A673 (cell line): ENCODE measurements around the gene SNX32. TPM values are rescaled to one million over a fixed set of nuclear protein-coding genes. Genes with fewer than 3 reads are reported as not detected.

ENCODE experiments used
- BruUV-seq: library from RNA; stranded (reverse); fragments of 400-500 nt; replicated peaks from 2 replicates; lab custom pipeline; 2021; lab: Mats Ljungman, UMichigan
- CTCF ChIA-PET: fragments of 300-600 bp; sonication (Branson Sonifier 250); formaldehyde crosslinking; loops from one replicate; lab custom pipeline; 2022; ENCODE audit warnings: antibody characterized with exemption; lab: Charles Lee
- POLR2A ChIA-PET: fragments of 300-600 bp; sonication (Branson Sonifier 250); formaldehyde crosslinking; loops from one replicate; lab custom pipeline; 2022; ENCODE audit warnings: antibody characterized with exemption; ENCODE audit not compliant: low non-redundant PET; lab: Charles Lee
- DNase-seq: peaks from one replicate; pipeline ENCODE4 v3.0.0-alpha.2; 2015; ENCODE audit warnings: low spot score
- H3K27ac ChIP-seq: fragments of 200-600 bp; sonication (generic); 2 replicates; pipeline ENCODE4 v1.5.1; 2016; ENCODE audit warnings: mixed run types, low read depth, mild to moderate bottlenecking, mixed read lengths, antibody characterized with exemption, low read length; ENCODE audit not compliant: poor library complexity, severe bottlenecking
- H3K27me3 ChIP-seq: fragments of 200-600 bp; sonication (generic); replicated peaks from 2 replicates; pipeline ENCODE4 v1.6.1; 2017; ENCODE audit warnings: mixed run types, low read depth, mild to moderate bottlenecking, mixed read lengths, antibody characterized with exemption, low read length; ENCODE audit not compliant: insufficient read depth, poor library complexity
- H3K36me3 ChIP-seq: fragments of 200-600 bp; sonication (generic); 2 replicates; pipeline ENCODE4 v1.6.1; 2016; ENCODE audit warnings: mixed run types, mild to moderate bottlenecking, mixed read lengths, antibody characterized with exemption, low read length; ENCODE audit not compliant: insufficient read depth, poor library complexity, severe bottlenecking
- H3K4me1 ChIP-seq: fragments of 200-600 bp; sonication (generic); 2 replicates; pipeline ENCODE4 v1.6.1; 2017; ENCODE audit warnings: mixed run types, mild to moderate bottlenecking, mixed read lengths, antibody characterized with exemption, low read length; ENCODE audit not compliant: insufficient read depth, poor library complexity, severe bottlenecking
- H3K4me3 ChIP-seq: fragments of 200-600 bp; sonication (generic); 2 replicates; pipeline ENCODE4 v1.5.1; 2016; ENCODE audit warnings: low read depth, mixed run types, mild to moderate bottlenecking, mixed read lengths, low read length; ENCODE audit not compliant: poor library complexity, severe bottlenecking
- H3K9me3 ChIP-seq: fragments of 200-600 bp; sonication (generic); 2 replicates; pipeline ENCODE4 v1.6.1; 2016; ENCODE audit warnings: mixed run types, low read depth, mild to moderate bottlenecking, mixed read lengths, antibody characterized with exemption, low read length; ENCODE audit not compliant: poor library complexity, severe bottlenecking
- EZH2 ChIP-seq: fragments of 200-600 bp; sonication (generic); IDR thresholded peaks from 2 replicates; pipeline ENCODE4 v1.6.1; 2017; ENCODE audit warnings: borderline replicate concordance, low read depth, mild to moderate bottlenecking, mixed read lengths, antibody characterized with exemption, low read length; ENCODE audit not compliant: poor library complexity, severe bottlenecking
- intact Hi-C: fragments of 100-400 bp; cut with micrococcal nuclease; formaldehyde crosslinking; loops from one replicate; pipeline ENCODE4 v1.10.0; 2022; ENCODE audit not compliant: unreplicated experiment
- total RNA-seq: library from RNA; stranded (reverse); gene quantifications from 2 replicates; pipeline ENCODE4 v1.2.3, GENCODE V29; 2021
- TF ChIP-seq, protein P1 (sequence below): fragments of 300-800, 200-600 bp; sonication (generic); conservative IDR thresholded peaks from 2 replicates; pipeline ENCODE4 v1.5.1; 2017; ENCODE audit warnings: low read depth, mild to moderate bottlenecking, antibody characterized with exemption, low read length, moderate library complexity, mixed read lengths

Gene SNX32
- total RNA-seq, 1 experiment from 2014 or later, result 2.1 TPM

DNA sequence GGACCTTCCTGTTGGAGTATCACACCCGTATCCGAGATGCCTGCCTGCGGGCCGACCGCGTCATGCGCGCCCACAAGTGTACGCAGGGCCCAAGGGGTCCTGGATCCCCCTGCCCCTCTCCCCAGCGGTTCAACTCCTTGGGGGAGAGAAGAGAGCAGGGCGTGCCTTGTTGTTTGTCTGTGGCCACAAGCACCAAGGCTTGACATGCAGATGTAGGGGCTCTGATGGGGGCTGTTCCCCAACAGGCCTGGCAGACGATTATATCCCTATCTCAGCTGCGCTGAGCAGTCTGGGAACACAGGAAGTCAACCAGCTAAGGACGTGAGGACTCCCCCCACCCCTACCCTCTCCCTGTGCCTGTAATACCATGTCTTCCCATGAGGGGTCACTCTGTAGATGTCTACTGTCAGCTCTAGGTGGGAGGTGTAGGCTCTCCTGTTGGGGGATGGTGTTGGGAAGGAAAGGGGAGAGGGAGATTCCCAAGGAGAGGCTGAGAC, 17.4 kb downstream of the SNX32 start:
- Histone ChIP-seq H3K4me1 (peaks cover 2% of the 10 kb centered on the region), H3K9me3 (no peaks in the 10 kb centered on the region), H3K4me3 (no peak overlapping the region), H3K27me3 (no peaks in the 10 kb centered on the region), H3K36me3 (peaks cover 50% of the 10 kb centered on the region), H3K27ac (no peak overlapping the region)
- intact Hi-C loops, result no loop called here
- POLR2A ChIA-PET, result no interaction called here
- no peak for TF ChIP-seq EZH2
- TF ChIP-seq, protein P1, sequence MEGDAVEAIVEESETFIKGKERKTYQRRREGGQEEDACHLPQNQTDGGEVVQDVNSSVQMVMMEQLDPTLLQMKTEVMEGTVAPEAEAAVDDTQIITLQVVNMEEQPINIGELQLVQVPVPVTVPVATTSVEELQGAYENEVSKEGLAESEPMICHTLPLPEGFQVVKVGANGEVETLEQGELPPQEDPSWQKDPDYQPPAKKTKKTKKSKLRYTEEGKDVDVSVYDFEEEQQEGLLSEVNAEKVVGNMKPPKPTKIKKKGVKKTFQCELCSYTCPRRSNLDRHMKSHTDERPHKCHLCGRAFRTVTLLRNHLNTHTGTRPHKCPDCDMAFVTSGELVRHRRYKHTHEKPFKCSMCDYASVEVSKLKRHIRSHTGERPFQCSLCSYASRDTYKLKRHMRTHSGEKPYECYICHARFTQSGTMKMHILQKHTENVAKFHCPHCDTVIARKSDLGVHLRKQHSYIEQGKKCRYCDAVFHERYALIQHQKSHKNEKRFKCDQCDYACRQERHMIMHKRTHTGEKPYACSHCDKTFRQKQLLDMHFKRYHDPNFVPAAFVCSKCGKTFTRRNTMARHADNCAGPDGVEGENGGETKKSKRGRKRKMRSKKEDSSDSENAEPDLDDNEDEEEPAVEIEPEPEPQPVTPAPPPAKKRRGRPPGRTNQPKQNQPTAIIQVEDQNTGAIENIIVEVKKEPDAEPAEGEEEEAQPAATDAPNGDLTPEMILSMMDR, result peak; percentile 65
- CTCF ChIA-PET, result interaction anchor here (1.0 to 1.2 kb wide), 2 partner anchors 9 to 37 kb away, joined by 5 to 6 read pairs; partner anchors contain the start of gene FIBP
- no TSS peak for BruUV-seq
- DNase-seq, result peak; percentile 62

DNA sequence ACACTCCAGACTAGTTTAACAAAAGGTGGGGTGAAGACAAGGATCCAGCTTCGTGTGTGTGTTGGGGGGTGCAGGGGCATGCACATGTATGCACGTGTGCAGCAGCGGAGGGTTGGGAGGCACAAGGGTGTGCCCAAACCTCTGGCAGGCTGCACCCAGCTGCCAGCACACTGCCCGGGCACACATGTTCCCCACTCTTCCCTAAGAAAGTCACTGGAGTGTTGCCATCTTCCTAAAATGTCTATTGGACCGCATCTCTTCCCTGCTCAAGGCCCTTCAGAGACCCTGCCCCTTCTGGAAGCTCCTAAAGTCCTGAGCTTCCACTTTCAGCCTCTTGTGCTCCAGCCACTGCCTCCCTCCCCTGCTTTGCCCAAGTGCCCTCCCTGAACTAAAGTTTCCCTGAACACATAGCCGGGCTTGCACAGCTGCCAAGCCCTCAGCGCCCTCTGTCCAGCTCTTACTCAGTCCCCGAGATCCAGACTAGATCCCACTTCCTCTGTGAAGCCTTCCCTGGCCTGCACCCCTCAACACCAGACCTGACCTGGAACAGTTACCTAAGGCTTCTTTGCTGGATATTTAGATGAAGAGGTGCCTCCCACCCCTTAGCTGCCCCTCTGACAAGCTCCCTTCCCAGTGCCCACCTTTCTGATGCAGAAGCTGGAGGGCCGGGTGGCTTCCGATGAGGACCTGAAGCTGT, 18.2 kb downstream of the SNX32 start:
- TF ChIP-seq, protein P1, result no peak
- ChIA-PET POLR2A (no interaction called here), CTCF (interaction anchor here (0.5 to 1.0 kb wide), 2 partner anchors 8 to 30 kb away, joined by 6 to 7 read pairs; no protein-coding TSS in a partner anchor)
- Histone ChIP-seq H3K4me1 (peaks cover 8% of the 10 kb centered on the region), H3K27ac (no peak overlapping the region), H3K36me3 (peaks cover 57% of the 10 kb centered on the region), H3K27me3 (no peaks in the 10 kb centered on the region), H3K9me3 (no peaks in the 10 kb centered on the region), H3K4me3 (no peak overlapping the region)
- no TSS peak for BruUV-seq
- DNase-seq, result no peak
- intact Hi-C loops, result no loop called here

DNA sequence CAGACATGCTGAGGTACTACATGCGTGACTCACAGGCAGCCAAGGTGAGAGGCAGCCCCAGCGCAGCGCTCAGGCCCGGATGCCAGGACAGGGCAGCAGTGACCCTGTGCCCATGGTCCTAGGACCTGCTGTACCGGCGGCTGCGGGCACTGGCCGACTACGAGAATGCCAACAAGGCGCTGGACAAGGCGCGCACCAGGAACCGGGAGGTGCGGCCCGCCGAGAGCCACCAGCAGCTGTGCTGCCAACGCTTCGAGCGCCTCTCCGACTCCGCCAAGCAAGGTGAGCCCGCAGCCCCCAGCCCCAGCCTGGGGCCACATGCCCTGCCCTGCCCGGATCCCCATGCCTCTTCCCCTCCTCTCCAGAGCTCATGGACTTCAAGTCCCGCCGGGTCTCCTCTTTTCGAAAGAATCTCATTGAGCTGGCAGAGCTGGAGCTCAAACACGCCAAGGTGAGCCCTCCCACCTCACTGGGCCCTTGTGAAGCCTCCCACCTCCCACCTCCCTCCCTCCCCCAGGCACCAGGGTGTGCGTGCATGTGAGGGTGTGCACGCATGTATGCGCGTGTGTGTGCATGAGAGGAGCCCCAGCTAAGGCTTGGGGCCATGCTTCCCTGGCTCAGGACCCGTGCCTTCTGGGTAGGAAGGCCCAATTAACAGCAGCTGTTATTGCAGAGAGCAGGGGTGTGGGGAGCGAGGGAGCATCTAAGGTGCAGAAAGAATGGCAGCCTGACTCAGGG, 18.9 kb downstream of the SNX32 start:
- DNase-seq, result peak; percentile 9
- Histone ChIP-seq H3K36me3 (peaks cover 57% of the 10 kb centered on the region), H3K4me3 (no peak overlapping the region), H3K27ac (no peak overlapping the region), H3K9me3 (no peaks in the 10 kb centered on the region), H3K4me1 (peaks cover 8% of the 10 kb centered on the region), H3K27me3 (no peaks in the 10 kb centered on the region)
- ChIA-PET POLR2A (no interaction called here), CTCF (no interaction called here)
- BruUV-seq, result no TSS peak
- intact Hi-C loops, result no loop called here
- no peak for TF ChIP-seq EZH2
- TF ChIP-seq, protein P1, result no peak
